ENCODE measurements around the gene ARHGAP5.

ARHGAP5 gene

GRCh38 chr14:32078858-32079216 is 1.7 kb downstream of the ARHGAP5 start:
- H3K9ac ChIP-seq (ENCODE audit: low read depth, low read length): no peak overlapping the region
- H3K36me3 ChIP-seq (ENCODE audit: control insufficient read depth, insufficient read depth, low read length): no peaks in the 10 kb centered on the region
- no peaks in the 10 kb centered on the region for H3K27me3 ChIP-seq (ENCODE audit: control insufficient read depth, insufficient read depth, low read length)
- H3K9me3 ChIP-seq (ENCODE audit: control insufficient read depth, insufficient read depth, low read length): no peaks in the 10 kb centered on the region
- peak overlapping the region; percentile 86 for H3K4me3 ChIP-seq (ENCODE audit: low read depth, low read length)
- peaks cover 25% of the 10 kb centered on the region for H3K4me1 ChIP-seq (ENCODE audit: control insufficient read depth, insufficient read depth, low read length)

GRCh38 chr14:32079264-32079663 is 2.2 kb downstream of the ARHGAP5 start:
- no peak overlapping the region for H3K9ac ChIP-seq (ENCODE audit: low read depth, low read length)
- peaks cover 25% of the 10 kb centered on the region for H3K4me1 ChIP-seq (ENCODE audit: control insufficient read depth, insufficient read depth, low read length)
- no peaks in the 10 kb centered on the region for H3K9me3 ChIP-seq (ENCODE audit: control insufficient read depth, insufficient read depth, low read length)
- no peaks in the 10 kb centered on the region for H3K36me3 ChIP-seq (ENCODE audit: control insufficient read depth, insufficient read depth, low read length)
- no peaks in the 10 kb centered on the region for H3K27me3 ChIP-seq (ENCODE audit: control insufficient read depth, insufficient read depth, low read length)
- H3K4me3 ChIP-seq (ENCODE audit: low read depth, low read length): peak overlapping the region; percentile 86

DNA sequence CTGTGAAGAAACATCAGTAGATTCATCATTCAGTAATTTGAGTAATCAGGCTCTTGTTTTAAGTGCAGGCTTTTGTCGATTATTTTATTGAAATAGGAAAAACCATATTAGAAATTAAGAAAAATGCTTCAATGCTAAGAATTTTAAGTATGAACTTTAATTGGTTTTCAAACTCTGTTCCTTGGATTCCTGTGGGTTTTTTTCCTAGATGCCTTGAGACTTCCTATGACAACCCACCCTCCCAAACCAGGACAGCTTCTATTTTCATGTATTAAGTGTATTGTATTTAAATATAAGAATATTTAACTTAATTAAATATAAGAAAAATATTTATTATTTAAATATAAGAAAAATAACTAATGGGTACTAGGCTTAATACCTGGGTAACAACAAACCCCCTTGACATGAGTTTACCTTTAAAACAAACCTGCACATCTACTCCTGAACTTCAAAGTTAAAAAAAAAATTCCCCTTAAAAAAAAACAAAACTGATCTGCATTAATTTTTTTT is 3.0 kb downstream of the ARHGAP5 start:
- no peaks in the 10 kb centered on the region for H3K36me3 ChIP-seq (ENCODE audit: control insufficient read depth, insufficient read depth, low read length)
- H3K4me3 ChIP-seq (ENCODE audit: low read depth, low read length): no peak overlapping the region
- no peak overlapping the region for H3K9ac ChIP-seq (ENCODE audit: low read depth, low read length)
- H3K4me1 ChIP-seq (ENCODE audit: control insufficient read depth, insufficient read depth, low read length): peaks cover 21% of the 10 kb centered on the region
- no peaks in the 10 kb centered on the region for H3K27me3 ChIP-seq (ENCODE audit: control insufficient read depth, insufficient read depth, low read length)
- no peaks in the 10 kb centered on the region for H3K9me3 ChIP-seq (ENCODE audit: control insufficient read depth, insufficient read depth, low read length)

GRCh38 chr14:32081901-32082300 is 4.8 kb downstream of the ARHGAP5 start:
- Histone ChIP-seq H3K4me3 (ENCODE audit: low read depth, low read length) (no peak overlapping the region), H3K9ac (ENCODE audit: low read depth, low read length) (no peak overlapping the region), H3K27me3 (ENCODE audit: control insufficient read depth, insufficient read depth, low read length) (no peaks in the 10 kb centered on the region), H3K4me1 (ENCODE audit: control insufficient read depth, insufficient read depth, low read length) (peaks cover 25% of the 10 kb centered on the region), H3K36me3 (ENCODE audit: control insufficient read depth, insufficient read depth, low read length) (no peaks in the 10 kb centered on the region), H3K9me3 (ENCODE audit: control insufficient read depth, insufficient read depth, low read length) (no peaks in the 10 kb centered on the region)

- no peak overlapping the region for H3K9ac ChIP-seq (ENCODE audit: low read depth, low read length)
- H3K36me3 ChIP-seq (ENCODE audit: control insufficient read depth, insufficient read depth, low read length): no peaks in the 10 kb centered on the region
- no peaks in the 10 kb centered on the region for H3K27me3 ChIP-seq (ENCODE audit: control insufficient read depth, insufficient read depth, low read length)
- no peak overlapping the region for H3K4me3 ChIP-seq (ENCODE audit: low read depth, low read length)
- no peaks in the 10 kb centered on the region for H3K9me3 ChIP-seq (ENCODE audit: control insufficient read depth, insufficient read depth, low read length)
- peaks cover 33% of the 10 kb centered on the region for H3K4me1 ChIP-seq (ENCODE audit: control insufficient read depth, insufficient read depth, low read length)
Observed at GRCh38 chr14:32083315-32083624, 6.2 kb downstream of the ARHGAP5 start.

GRCh38 chr14:32083789-32084188 is 6.7 kb downstream of the ARHGAP5 start:
- Histone ChIP-seq H3K9ac (ENCODE audit: low read depth, low read length) (no peak overlapping the region), H3K27me3 (ENCODE audit: control insufficient read depth, insufficient read depth, low read length) (no peaks in the 10 kb centered on the region), H3K4me3 (ENCODE audit: low read depth, low read length) (no peak overlapping the region), H3K36me3 (ENCODE audit: control insufficient read depth, insufficient read depth, low read length) (no peaks in the 10 kb centered on the region), H3K9me3 (ENCODE audit: control insufficient read depth, insufficient read depth, low read length) (no peaks in the 10 kb centered on the region), H3K4me1 (ENCODE audit: control insufficient read depth, insufficient read depth, low read length) (peaks cover 33% of the 10 kb centered on the region)

GRCh38 chr14:32085182-32085844 is 8.2 kb downstream of the ARHGAP5 start:
- no peak overlapping the region for H3K9ac ChIP-seq (ENCODE audit: low read depth, low read length)
- no peaks in the 10 kb centered on the region for H3K27me3 ChIP-seq (ENCODE audit: control insufficient read depth, insufficient read depth, low read length)
- H3K36me3 ChIP-seq (ENCODE audit: control insufficient read depth, insufficient read depth, low read length): no peaks in the 10 kb centered on the region
- H3K4me1 ChIP-seq (ENCODE audit: control insufficient read depth, insufficient read depth, low read length): peaks cover 26% of the 10 kb centered on the region
- H3K9me3 ChIP-seq (ENCODE audit: control insufficient read depth, insufficient read depth, low read length): no peaks in the 10 kb centered on the region
- H3K4me3 ChIP-seq (ENCODE audit: low read depth, low read length): no peak overlapping the region

DNA sequence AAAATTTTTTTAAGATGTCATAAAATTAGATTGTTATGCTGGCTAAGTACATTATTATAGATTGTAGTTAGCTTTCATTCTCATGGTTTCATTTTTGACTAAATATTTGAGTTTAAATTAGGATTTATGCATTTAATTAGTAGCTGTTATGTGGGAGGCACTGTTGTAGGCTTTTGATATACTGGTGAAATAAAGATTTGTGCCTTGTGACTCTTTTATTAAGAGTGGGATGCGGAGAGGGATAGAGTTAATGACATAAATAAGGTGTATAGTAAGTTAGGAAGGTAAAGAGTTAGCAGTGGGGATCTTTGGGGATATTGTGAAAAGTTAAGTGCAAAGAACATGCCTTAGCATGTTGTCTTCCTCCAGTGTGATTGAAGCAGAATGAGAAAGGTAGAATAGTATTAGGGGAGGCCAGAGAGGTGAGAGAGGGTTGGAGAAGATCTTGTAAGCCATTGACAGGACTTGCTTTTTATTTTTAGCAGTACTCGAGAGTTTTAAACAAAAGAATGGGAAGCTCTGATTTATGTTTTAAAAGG is 8.8 kb downstream of the ARHGAP5 start:
- Histone ChIP-seq H3K27me3 (ENCODE audit: control insufficient read depth, insufficient read depth, low read length) (no peaks in the 10 kb centered on the region), H3K4me1 (ENCODE audit: control insufficient read depth, insufficient read depth, low read length) (peaks cover 24% of the 10 kb centered on the region)

DNA sequence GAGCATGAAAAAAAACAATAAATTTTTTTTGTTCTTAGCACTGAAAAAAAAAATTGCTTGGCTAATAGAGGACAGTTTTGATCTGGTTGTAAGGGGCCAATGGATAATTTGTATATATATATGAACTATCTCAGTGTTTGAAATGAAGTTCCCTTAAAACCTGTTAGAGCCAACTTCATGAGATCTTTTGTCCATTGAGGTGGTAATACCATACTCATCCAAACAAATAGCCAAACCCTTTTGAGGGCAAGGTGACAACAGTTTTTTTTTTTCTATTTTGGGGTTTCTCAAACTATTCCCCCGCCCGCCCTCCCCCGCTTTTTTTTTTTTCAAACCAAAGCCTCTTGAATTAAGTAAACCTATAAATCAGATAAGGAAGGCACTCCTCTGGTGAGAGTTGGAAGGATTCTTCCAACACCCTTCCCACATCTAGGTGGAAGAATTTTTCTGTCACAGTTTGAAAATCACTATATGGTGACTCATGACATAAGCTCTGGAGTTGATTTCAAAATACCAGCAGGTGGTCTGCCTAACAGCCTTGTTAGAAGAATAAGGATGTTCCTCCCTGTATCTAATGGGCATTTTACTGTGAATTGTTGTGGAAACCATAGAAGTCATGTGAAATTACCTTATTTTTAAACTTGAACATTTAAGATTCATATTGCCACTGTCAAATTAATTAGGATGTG is 10.2 kb downstream of the ARHGAP5 start:
- no peaks in the 10 kb centered on the region for H3K9me3 ChIP-seq (ENCODE audit: control insufficient read depth, insufficient read depth, low read length)
- H3K4me3 ChIP-seq (ENCODE audit: low read depth, low read length): no peak overlapping the region
- H3K4me1 ChIP-seq (ENCODE audit: control insufficient read depth, insufficient read depth, low read length): peaks cover 13% of the 10 kb centered on the region
- H3K36me3 ChIP-seq (ENCODE audit: control insufficient read depth, insufficient read depth, low read length): no peaks in the 10 kb centered on the region
- no peak overlapping the region for H3K9ac ChIP-seq (ENCODE audit: low read depth, low read length)
- H3K27me3 ChIP-seq (ENCODE audit: control insufficient read depth, insufficient read depth, low read length): no peaks in the 10 kb centered on the region

More for the DNA sequence above, 8.8 kb downstream of the ARHGAP5 start:
- Histone ChIP-seq H3K9me3 (ENCODE audit: control insufficient read depth, insufficient read depth, low read length) (no peaks in the 10 kb centered on the region), H3K36me3 (ENCODE audit: control insufficient read depth, insufficient read depth, low read length) (no peaks in the 10 kb centered on the region), H3K9ac (ENCODE audit: low read depth, low read length) (no peak overlapping the region), H3K4me3 (ENCODE audit: low read depth, low read length) (no peak overlapping the region)

DNA sequence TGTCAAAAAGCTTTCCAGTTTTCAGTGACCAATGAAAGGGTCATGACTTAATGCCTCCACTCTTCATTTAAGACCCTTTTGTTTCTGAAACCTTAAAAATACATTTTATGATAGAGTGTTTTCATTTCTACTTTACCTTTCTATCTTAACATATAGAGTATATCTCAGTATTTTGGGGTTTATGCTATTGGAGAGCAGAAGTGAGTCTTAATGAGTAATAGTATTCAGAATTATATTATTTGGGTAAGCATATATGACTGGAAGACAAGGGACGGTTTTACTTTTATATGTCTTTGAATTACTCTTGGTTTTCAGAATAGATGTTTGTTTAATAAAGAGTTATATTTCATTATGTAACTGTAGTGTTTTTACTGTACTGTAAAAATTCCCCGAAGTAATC is 10.8 kb downstream of the ARHGAP5 start:
- peaks cover 13% of the 10 kb centered on the region for H3K4me1 ChIP-seq (ENCODE audit: control insufficient read depth, insufficient read depth, low read length)
- H3K9ac ChIP-seq (ENCODE audit: low read depth, low read length): no peak overlapping the region
- H3K4me3 ChIP-seq (ENCODE audit: low read depth, low read length): no peak overlapping the region
- no peaks in the 10 kb centered on the region for H3K27me3 ChIP-seq (ENCODE audit: control insufficient read depth, insufficient read depth, low read length)
- no peaks in the 10 kb centered on the region for H3K9me3 ChIP-seq (ENCODE audit: control insufficient read depth, insufficient read depth, low read length)
- no peaks in the 10 kb centered on the region for H3K36me3 ChIP-seq (ENCODE audit: control insufficient read depth, insufficient read depth, low read length)

GRCh38 chr14:32090686-32091085 is 13.6 kb downstream of the ARHGAP5 start:
- Histone ChIP-seq H3K27me3 (ENCODE audit: control insufficient read depth, insufficient read depth, low read length) (no peaks in the 10 kb centered on the region), H3K4me1 (ENCODE audit: control insufficient read depth, insufficient read depth, low read length) (peaks cover 12% of the 10 kb centered on the region), H3K9ac (ENCODE audit: low read depth, low read length) (no peak overlapping the region), H3K9me3 (ENCODE audit: control insufficient read depth, insufficient read depth, low read length) (no peaks in the 10 kb centered on the region), H3K36me3 (ENCODE audit: control insufficient read depth, insufficient read depth, low read length) (no peaks in the 10 kb centered on the region), H3K4me3 (ENCODE audit: low read depth, low read length) (no peak overlapping the region)

DNA sequence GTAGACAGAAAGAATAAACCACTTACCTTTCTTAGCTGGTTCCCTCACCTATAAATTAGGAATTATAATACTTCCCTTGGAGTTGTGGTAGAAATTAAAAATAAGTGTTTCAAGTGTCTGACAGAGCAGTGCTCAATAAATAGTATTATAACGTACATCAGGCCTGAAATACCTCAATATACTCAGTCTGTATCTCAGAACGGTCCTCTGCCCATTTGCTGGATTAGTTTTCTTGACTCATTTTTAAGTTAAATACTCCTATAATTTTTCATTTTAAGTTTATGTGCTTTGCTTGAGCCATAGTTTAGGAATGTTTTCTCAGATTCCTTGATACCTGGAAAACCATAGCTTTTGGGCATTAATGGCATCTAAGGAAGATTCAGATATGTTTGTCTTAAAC is 22.4 kb downstream of the ARHGAP5 start:
- Histone ChIP-seq H3K9ac (ENCODE audit: low read depth, low read length) (no peak overlapping the region), H3K27me3 (ENCODE audit: control insufficient read depth, insufficient read depth, low read length) (no peaks in the 10 kb centered on the region), H3K36me3 (ENCODE audit: control insufficient read depth, insufficient read depth, low read length) (no peaks in the 10 kb centered on the region), H3K9me3 (ENCODE audit: control insufficient read depth, insufficient read depth, low read length) (no peaks in the 10 kb centered on the region), H3K4me3 (ENCODE audit: low read depth, low read length) (no peak overlapping the region), H3K4me1 (ENCODE audit: control insufficient read depth, insufficient read depth, low read length) (no peaks in the 10 kb centered on the region)
